ENCODE data around the gene AKAP6.
"Not testable (repeated sequence)": the region's sequence is repeated elsewhere in the genome, so short reads cannot be mapped to it uniquely, and the experiment has no call there.

AKAP6 gene

DNA sequence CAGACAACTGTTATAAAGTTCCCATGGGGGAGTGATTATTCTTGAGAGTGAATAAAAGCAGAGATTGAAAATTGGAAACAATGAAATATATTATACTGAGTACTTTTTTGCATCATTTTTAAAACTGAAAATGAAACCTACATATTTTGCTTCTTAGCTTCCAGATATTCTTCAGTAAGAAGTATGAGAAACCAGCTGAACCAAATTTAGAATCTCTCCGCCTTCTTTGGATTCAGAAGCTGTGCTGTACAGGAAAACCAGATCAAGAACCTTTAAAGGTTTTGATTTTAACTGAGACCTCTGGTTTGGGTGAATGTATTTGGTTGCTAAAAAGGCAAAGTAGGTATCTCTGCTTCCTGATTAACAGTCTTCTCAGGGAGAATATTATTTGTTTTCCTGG is 109.4 kb downstream of the AKAP6 start:
- DNase-seq (ENCODE audit: low spot score): no peak
- no peaks in the 10 kb centered on the region for H3K36me3 Mint-ChIP-seq (ENCODE audit: low read depth)
- no peak overlapping the region for H3K27ac Mint-ChIP-seq
- H3K9me3 Mint-ChIP-seq: no peaks in the 10 kb centered on the region
- peak overlapping the region; percentile 25 for H3K4me3 Mint-ChIP-seq
- peaks cover 8% of the 10 kb centered on the region for H3K4me1 Mint-ChIP-seq (ENCODE audit: low read depth)
- no peaks in the 10 kb centered on the region for H3K27me3 Mint-ChIP-seq (ENCODE audit: low read depth)

DNA sequence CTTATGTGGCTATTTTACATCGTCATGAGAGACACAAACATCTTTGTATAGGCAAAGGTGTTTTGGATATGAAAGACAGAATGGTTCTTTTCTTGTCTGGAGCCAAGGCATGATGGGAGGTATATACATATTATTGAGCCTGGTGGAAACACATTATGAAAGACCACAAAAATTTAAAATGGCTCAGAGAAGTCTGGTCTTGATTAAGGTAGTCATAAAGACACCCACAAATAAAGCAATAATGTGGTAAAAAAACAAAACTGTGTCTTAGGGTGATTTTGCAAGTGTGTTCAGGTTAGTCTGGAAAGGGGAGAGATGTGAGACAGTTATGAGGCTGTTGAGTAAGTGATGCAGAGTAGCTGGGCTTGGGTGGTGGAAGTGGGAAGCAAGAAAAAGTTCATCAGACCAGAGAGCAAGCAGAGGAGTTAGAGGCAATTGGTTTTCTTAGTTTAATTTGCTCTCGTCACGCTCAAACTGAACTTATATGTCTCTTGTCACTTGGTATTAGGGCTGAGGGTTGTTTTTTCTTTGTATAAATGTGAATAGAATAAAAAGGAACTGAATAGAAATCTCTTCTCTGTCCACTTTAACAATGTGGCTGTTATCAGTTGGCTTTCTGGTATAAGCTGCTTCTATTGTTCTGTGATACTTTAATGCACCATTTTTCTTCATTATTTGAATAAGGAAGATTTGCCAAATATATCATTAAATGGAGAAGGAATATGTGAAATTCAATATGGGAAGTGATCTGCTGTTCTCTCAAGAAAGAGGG is 115.0 kb downstream of the AKAP6 start:
- no peak overlapping the region for H3K4me3 Mint-ChIP-seq
- no peak for DNase-seq (ENCODE audit: low spot score)
- no peaks in the 10 kb centered on the region for H3K4me1 Mint-ChIP-seq (ENCODE audit: low read depth)
- no peaks in the 10 kb centered on the region for H3K27me3 Mint-ChIP-seq (ENCODE audit: low read depth)
- H3K36me3 Mint-ChIP-seq (ENCODE audit: low read depth): no peaks in the 10 kb centered on the region
- H3K9me3 Mint-ChIP-seq: no peaks in the 10 kb centered on the region
- no peak overlapping the region for H3K27ac Mint-ChIP-seq

DNA sequence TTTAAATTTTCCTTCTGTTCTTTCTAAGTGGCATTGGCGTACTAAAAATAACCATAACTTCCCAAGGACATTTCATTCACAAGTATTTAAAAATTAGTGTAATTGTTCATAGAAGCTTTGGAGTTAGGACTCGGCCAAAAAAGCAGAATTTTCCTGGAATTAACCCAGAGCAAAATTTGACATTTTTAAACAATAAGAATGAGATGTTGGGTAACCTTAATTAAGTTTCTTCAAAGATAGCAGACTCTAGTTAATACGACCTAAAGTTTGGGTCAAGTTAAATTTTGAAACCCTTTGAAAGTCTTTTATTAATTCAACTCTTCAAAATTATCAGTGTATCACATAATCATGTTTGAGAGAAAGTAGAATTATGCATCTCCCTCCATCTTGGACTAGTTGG is 118.3 kb downstream of the AKAP6 start:
- no peak overlapping the region for H3K27ac Mint-ChIP-seq
- DNase-seq (ENCODE audit: low spot score): no peak
- no peak overlapping the region for H3K4me3 Mint-ChIP-seq
- no peaks in the 10 kb centered on the region for H3K27me3 Mint-ChIP-seq (ENCODE audit: low read depth)
- H3K4me1 Mint-ChIP-seq (ENCODE audit: low read depth): no peaks in the 10 kb centered on the region
- no peaks in the 10 kb centered on the region for H3K9me3 Mint-ChIP-seq
- H3K36me3 Mint-ChIP-seq (ENCODE audit: low read depth): no peaks in the 10 kb centered on the region

DNA sequence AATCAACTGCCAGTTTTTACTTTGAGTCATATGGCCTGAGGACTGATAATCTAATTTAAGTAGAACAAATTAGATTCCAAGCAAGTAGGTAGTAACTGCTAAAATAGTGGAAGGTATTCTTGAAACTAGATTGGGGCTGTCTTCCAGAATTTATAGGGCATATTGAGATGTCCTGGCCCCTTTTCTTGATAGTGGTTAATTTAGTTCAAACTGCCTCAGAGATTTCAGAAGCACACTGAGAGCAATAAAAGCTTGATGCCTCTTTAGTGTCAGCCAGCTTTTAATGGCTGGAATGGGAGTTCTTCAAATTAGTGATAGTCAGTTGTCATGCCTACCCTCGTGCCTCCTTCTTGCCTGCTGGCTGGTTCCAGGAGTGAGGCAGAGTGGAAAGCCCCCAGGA is 120.5 kb downstream of the AKAP6 start:
- Mint-ChIP-seq H3K9me3 (no peaks in the 10 kb centered on the region), H3K4me1 (ENCODE audit: low read depth) (no peaks in the 10 kb centered on the region), H3K27me3 (ENCODE audit: low read depth) (no peaks in the 10 kb centered on the region), H3K4me3 (no peak overlapping the region), H3K36me3 (ENCODE audit: low read depth) (no peaks in the 10 kb centered on the region), H3K27ac (no peak overlapping the region)
- no peak for DNase-seq (ENCODE audit: low spot score)

DNA sequence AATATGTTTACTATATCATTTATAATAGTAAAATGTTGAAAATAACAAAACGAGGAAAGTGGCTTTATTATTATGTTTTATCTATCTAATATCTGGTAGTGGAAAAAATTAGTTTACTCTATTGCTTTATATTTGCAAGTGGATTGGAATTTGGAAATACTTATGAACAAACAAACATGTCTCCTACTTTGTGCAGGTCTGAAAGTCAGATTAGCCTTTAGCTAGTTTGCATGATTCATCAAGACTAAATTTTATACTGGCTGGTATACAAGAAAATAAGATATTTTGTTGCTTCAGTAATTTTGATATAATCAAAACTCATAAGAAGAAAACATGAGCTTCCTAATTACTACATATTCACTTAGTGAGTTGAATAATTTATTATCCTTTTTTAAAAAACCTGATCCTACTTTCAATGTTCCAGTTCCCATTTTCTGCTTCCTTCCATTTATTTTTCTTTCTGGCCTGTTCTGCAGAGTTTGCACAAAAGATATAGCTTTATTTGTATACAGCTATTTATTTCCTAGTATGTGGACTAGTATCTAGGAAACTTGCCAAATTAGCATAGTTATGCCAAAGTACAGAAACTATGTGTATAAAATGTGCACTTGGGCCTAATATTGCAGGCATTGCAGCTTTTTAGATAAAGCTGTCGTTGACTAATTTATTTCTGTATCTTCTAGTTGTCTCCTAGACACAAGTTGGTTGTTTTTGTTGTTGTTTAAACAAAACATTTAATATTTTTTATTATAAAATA is 122.0 kb downstream of the AKAP6 start:
- Mint-ChIP-seq H3K27ac (no peak overlapping the region), H3K9me3 (no peaks in the 10 kb centered on the region), H3K4me1 (ENCODE audit: low read depth) (no peaks in the 10 kb centered on the region), H3K36me3 (ENCODE audit: low read depth) (no peaks in the 10 kb centered on the region), H3K27me3 (ENCODE audit: low read depth) (no peaks in the 10 kb centered on the region), H3K4me3 (no peak overlapping the region)
- DNase-seq (ENCODE audit: low spot score): no peak

DNA sequence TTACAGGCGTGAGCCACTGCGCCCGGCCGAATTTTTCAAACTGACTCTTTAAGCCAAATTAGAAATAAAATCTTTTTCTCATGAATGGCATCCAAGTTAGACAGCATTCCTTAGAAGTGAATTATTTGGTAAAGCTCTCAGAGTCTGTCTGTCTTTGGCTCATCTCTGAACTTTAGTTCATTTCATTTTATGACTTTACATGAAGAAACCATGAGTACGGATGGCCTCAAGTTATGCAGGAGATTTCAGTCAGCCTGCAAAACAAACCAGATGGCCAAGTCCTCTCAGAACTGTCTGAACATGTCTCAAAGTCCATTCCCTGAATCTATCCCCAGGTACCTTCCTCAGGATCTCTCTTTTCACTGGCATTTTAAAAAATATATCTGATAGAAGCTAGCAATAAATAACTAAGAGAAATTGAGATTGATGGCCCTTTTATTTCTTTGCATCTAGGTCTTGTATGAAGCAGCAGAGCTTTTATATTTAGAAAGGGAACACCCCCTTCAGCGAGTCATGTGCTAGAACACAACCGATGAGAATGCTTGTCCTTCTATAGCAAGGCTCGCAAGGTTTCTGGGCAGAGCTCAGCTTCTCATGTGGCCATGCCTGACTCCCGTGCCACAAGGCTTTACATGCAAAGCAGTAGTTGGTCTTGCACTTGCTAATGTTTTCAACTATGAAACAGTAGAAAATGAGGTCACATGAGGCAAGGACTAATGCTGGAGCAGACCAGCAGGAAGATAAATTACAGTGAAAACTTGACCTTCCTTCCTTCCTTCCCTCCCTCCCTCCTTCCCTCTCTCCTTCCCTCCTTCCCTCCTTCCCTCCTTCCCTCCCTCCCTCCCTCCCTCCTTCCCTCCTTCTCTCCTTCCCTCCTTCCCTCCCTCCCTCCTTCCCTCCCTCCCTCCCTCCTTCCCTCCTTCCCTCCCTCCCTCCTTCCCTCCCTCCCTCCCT is 125.0 kb downstream of the AKAP6 start:
- H3K4me3 Mint-ChIP-seq: no peak overlapping the region
- no peak overlapping the region for H3K27ac Mint-ChIP-seq
- H3K4me1 Mint-ChIP-seq (ENCODE audit: low read depth): no peaks in the 10 kb centered on the region
- no peaks in the 10 kb centered on the region for H3K36me3 Mint-ChIP-seq (ENCODE audit: low read depth)
- H3K9me3 Mint-ChIP-seq: no peaks in the 10 kb centered on the region
- no peaks in the 10 kb centered on the region for H3K27me3 Mint-ChIP-seq (ENCODE audit: low read depth)
- DNase-seq (ENCODE audit: low spot score): no peak

DNA sequence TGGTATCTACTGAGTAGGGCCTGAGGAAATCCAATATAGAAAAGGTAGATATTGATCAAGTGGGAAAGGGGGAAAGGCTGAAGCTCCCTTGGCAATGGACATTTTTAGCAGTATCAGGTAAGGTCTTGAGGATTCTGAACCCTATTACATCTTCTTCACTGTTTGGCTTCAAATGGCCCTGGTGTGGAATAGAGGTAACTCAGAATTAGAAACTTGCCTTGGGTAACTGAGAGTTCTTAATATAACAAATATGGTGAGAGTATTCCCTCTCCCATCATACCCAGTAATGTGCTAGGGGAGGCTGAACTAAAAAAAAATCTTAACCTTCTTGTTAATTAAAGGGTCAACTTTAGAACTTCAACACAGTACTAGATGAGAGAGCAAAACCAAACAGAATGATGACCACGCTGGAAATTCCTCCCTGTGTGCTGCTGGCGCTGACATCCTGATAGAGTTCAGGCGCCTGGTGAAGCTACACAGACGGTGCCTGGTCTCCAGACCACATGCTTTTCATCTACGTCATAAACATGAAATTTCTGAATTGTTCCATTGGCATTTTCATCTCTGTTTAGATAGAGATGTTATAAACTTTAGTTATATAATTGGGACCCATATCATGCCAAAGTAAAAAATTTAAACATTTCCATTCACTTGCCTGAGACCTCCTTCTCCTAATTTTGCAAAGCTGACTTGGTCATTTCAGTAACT is 128.3 kb downstream of the AKAP6 start:
- no peak for DNase-seq (ENCODE audit: low spot score)
- no peaks in the 10 kb centered on the region for H3K4me1 Mint-ChIP-seq (ENCODE audit: low read depth)
- H3K4me3 Mint-ChIP-seq: no peak overlapping the region
- H3K27me3 Mint-ChIP-seq (ENCODE audit: low read depth): no peaks in the 10 kb centered on the region
- no peaks in the 10 kb centered on the region for H3K36me3 Mint-ChIP-seq (ENCODE audit: low read depth)
- peaks cover 3% of the 10 kb centered on the region for H3K9me3 Mint-ChIP-seq
- no peak overlapping the region for H3K27ac Mint-ChIP-seq

DNA sequence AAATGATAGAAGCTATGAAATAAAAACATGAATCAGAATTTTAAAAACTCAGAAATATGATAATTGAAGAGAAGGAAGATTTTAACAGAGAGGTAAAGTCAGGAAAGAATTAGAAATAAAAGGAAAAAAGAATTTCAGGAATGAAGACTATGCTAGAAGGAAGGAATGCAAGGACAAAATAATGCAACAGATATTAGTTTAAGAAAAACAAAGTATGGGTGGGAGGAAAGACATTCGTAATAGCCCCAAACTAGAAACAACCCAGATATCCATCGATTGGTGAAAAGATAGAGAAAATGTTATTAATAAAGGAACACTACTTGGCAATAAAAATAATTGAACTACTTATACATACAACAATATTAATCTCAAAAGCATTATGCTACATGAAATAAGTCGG is 129.6 kb downstream of the AKAP6 start:
- Mint-ChIP-seq H3K4me3 (no peak overlapping the region), H3K9me3 (peaks cover 6% of the 10 kb centered on the region), H3K36me3 (ENCODE audit: low read depth) (no peaks in the 10 kb centered on the region), H3K27ac (no peak overlapping the region), H3K27me3 (ENCODE audit: low read depth) (no peaks in the 10 kb centered on the region), H3K4me1 (ENCODE audit: low read depth) (no peaks in the 10 kb centered on the region)
- DNase-seq (ENCODE audit: low spot score): no peak

DNA sequence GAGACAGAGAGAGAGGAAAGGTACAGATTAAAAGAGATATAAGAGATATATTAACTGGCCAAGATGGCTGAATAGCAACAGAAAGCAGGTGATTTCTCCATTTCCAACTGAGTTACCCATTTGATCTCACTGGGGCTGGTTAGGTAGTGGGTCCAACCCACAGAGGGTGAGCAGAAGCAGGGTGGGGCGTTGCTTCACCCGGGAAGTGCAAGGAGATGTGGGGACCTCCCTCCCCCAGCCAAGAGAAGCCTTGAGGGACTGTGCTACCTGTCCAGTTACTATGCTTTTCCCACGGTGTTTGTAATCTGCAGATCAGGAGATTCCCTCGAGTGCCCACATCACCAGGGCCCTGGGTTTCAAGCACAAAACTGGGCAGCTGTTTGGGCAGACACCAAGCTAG is 131.2 kb downstream of the AKAP6 start:
- Mint-ChIP-seq H3K9me3 (peaks cover 6% of the 10 kb centered on the region), H3K27me3 (ENCODE audit: low read depth) (no peaks in the 10 kb centered on the region), H3K27ac (no peak overlapping the region), H3K4me1 (ENCODE audit: low read depth) (no peaks in the 10 kb centered on the region), H3K4me3 (no peak overlapping the region), H3K36me3 (ENCODE audit: low read depth) (no peaks in the 10 kb centered on the region)
- DNase-seq (ENCODE audit: low spot score): no peak

DNA sequence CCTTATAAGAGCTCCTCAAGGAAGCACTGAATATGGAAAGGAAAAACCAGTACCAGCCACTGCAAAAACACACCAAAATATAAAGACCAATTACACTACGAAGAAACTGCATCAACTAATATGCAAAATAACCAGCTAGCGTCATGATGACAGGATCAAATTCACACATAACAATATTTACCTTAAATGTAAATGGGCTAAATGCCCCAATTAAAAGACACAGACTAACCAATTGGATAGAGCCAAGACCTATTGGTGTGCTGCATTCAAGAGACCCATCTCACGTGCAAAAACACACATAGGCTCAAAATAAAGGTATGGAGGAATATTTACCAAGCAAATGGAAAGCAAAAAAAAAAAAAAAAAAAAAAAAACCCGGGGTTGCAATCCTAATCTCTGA is 133.5 kb downstream of the AKAP6 start:
- H3K4me3 Mint-ChIP-seq; DNase-seq (ENCODE audit: low spot score); H3K4me1 Mint-ChIP-seq (ENCODE audit: low read depth); H3K27ac Mint-ChIP-seq; H3K9me3 Mint-ChIP-seq; H3K36me3 Mint-ChIP-seq (ENCODE audit: low read depth); H3K27me3 Mint-ChIP-seq (ENCODE audit: low read depth): not testable (repeated sequence)

DNA sequence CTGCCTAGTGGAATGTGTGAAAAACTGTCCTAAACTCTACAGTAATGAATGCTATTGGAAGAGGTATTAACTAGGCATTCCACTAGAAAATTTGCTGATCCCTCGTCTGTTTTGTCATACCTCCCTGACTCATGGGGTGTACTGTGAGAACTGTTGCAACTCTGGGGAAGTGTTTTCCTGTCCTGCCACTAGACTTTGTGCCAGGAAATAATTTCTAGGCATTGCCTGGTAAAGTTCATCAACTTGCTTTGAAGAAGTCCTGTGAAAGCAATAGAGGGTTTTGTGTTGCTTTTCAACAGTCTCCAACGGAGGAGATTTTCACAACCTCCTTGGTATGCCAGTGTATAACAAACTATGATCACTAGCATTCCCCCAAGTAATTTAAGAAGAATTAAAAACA is 139.9 kb downstream of the AKAP6 start:
- H3K9me3 Mint-ChIP-seq: no peaks in the 10 kb centered on the region
- DNase-seq (ENCODE audit: low spot score): no peak
- H3K4me1 Mint-ChIP-seq (ENCODE audit: low read depth): no peaks in the 10 kb centered on the region
- no peak overlapping the region for H3K27ac Mint-ChIP-seq
- H3K27me3 Mint-ChIP-seq (ENCODE audit: low read depth): peaks cover 8% of the 10 kb centered on the region
- no peak overlapping the region for H3K4me3 Mint-ChIP-seq
- no peaks in the 10 kb centered on the region for H3K36me3 Mint-ChIP-seq (ENCODE audit: low read depth)

DNA sequence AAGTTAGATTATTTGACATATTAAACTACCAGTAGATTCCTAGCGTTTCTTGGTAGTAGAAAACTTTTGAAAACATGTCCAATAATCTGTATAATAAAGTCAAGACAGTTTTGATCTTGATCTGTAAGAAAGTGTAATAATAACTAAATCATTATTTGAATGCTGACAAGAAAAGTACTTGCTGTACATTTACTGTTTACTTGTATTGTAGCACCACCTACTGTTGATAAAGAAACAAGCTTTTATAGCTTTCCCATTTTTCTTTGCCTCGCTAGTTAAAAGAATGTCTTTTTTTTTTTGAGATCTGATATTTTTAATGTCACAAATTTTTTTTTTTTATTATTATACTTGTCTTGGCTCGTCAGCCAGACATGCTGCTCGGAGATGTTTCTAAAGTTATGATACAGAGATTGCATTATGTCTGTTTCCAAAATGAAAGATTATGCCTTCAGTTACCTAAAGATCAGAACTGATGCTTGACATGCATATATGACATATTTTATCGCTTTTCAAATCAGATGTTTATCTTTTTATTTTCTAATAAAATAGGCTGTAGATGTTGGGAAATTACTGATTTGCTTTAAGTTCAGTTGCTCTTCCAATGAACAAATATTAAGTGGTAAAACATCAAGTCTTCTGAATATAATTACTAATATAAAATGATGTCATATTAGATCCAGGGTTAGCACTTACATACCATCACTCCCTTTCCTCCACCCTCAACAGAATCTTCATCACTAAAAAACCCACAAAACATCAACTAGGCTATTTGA is 140.5 kb downstream of the AKAP6 start:
- H3K27ac Mint-ChIP-seq: no peak overlapping the region
- H3K27me3 Mint-ChIP-seq (ENCODE audit: low read depth): peaks cover 8% of the 10 kb centered on the region
- H3K36me3 Mint-ChIP-seq (ENCODE audit: low read depth): no peaks in the 10 kb centered on the region
- H3K4me1 Mint-ChIP-seq (ENCODE audit: low read depth): no peaks in the 10 kb centered on the region
- H3K9me3 Mint-ChIP-seq: no peaks in the 10 kb centered on the region
- H3K4me3 Mint-ChIP-seq: no peak overlapping the region
- no peak for DNase-seq (ENCODE audit: low spot score)

DNA sequence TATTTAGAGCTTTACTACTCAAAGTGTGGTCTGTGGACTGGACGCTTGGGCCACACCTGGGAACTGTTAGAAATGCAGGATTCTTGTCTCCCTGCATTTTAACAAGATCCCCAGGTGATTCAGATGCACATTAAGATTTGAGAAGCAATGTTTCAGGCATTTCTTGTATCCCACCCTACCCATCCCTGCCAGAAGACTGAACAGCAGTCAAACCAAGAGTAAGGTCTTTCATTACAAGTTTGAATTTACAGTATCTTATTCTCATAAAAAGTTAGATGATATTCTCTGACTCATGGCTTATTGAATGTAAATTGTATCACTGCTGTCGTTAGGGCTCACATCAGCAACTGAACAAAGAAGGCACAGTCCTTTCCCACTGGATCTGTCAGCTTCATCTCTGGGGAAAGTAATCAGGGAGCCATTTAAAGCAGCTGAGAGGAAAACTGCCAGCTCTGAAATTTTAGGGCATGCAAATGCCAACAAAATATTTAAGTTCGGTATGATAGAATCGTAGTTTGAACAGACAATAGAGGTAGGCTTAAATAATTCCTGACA is 141.1 kb downstream of the AKAP6 start:
- no peaks in the 10 kb centered on the region for H3K4me1 Mint-ChIP-seq (ENCODE audit: low read depth)

More for the DNA sequence above, 141.1 kb downstream of the AKAP6 start:
- DNase-seq (ENCODE audit: low spot score): no peak
- H3K36me3 Mint-ChIP-seq (ENCODE audit: low read depth): no peaks in the 10 kb centered on the region
- H3K27me3 Mint-ChIP-seq (ENCODE audit: low read depth): peaks cover 8% of the 10 kb centered on the region
- H3K4me3 Mint-ChIP-seq: no peak overlapping the region
- H3K27ac Mint-ChIP-seq: no peak overlapping the region
- H3K9me3 Mint-ChIP-seq: no peaks in the 10 kb centered on the region
